CD8-positive, alpha-beta memory T cell (primary cell): ENCODE results near the gene PRLHR. TPM values are rescaled to one million over a fixed set of nuclear protein-coding genes. Genes with fewer than 3 reads are reported as not detected.

Source experiments
- CTCF ChIA-PET: fragments of 350-600 bp; sonication (Branson Sonifier 250); formaldehyde crosslinking; loops from one replicate; lab custom pipeline; 2021; ENCODE audit warnings: antibody characterized with exemption; lab: Charles Lee
- POLR2A ChIA-PET: fragments of 350-600 bp; sonication (Branson Sonifier 250); formaldehyde crosslinking; loops from one replicate; lab custom pipeline; 2021; ENCODE audit warnings: antibody characterized with exemption; lab: Charles Lee
- DNase-seq, 5 donors: peaks; one replicate each; pipeline versions ENCODE4 v3.0.0 to v3.0.0-alpha.2; 2020 to 2022; ENCODE audit warnings: mixed read lengths in 1 of 5
- H3K27ac ChIP-seq: one replicate; pipeline ENCODE4 v1.7.0; 2013; ENCODE audit warnings: low read depth, mild to moderate bottlenecking, low read length, moderate library complexity
- H3K27me3 ChIP-seq: 2 replicates; pipeline ENCODE4 v1.7.0; 2013; ENCODE audit warnings: low read length, mild to moderate bottlenecking; ENCODE audit not compliant: insufficient read depth, poor library complexity, severe bottlenecking
- H3K36me3 ChIP-seq: 2 replicates; pipeline ENCODE4 v1.7.0; 2013; ENCODE audit warnings: mild to moderate bottlenecking, low read length, moderate library complexity; ENCODE audit not compliant: insufficient read depth
- H3K4me1 ChIP-seq: 2 replicates; pipeline ENCODE4 v1.7.0; 2013; ENCODE audit warnings: mild to moderate bottlenecking, low read length, moderate library complexity; ENCODE audit not compliant: insufficient read depth
- H3K4me3 ChIP-seq: 2 replicates; pipeline ENCODE4 v1.7.0; 2013; ENCODE audit warnings: mild to moderate bottlenecking, low read length
- H3K9me3 ChIP-seq: 2 replicates; pipeline ENCODE4 v1.7.0; 2013; ENCODE audit warnings: mild to moderate bottlenecking, low read length
- H3K27ac Mint-ChIP-seq, 8 donors: one replicate each; pipeline ENCODE4 v1.8.0; 2020 to 2021; ENCODE audit warnings: mixed read lengths in 8 of 8, mild to moderate bottlenecking in 6 of 8, inconsistent platforms in 3 of 8, moderate library complexity in 3 of 8
- H3K27me3 Mint-ChIP-seq, 2 donors: one replicate each; pipeline ENCODE4 v1.8.0; 2020 to 2021; ENCODE audit warnings: mixed read lengths in 2 of 2, mild to moderate bottlenecking in 1 of 2, moderate library complexity in 1 of 2
- H3K36me3 Mint-ChIP-seq, 3 donors: one replicate each; pipeline ENCODE4 v1.8.0; 2020 to 2021; ENCODE audit warnings: mixed read lengths in 3 of 3, inconsistent platforms in 1 of 3, mild to moderate bottlenecking in 1 of 3
- H3K4me1 Mint-ChIP-seq, 3 donors: one replicate each; pipeline ENCODE4 v1.8.0; 2020 to 2021; ENCODE audit warnings: mixed read lengths in 3 of 3, inconsistent platforms in 1 of 3, mild to moderate bottlenecking in 1 of 3
- H3K4me3 Mint-ChIP-seq, 7 donors: one replicate each; pipeline ENCODE4 v1.8.0; 2020 to 2021; ENCODE audit warnings: mixed read lengths in 7 of 7, mild to moderate bottlenecking in 6 of 7, moderate library complexity in 4 of 7, inconsistent platforms in 2 of 7
- H3K9me3 Mint-ChIP-seq, 5 donors: one replicate each; pipeline ENCODE4 v1.8.0; 2020 to 2022; ENCODE audit warnings: mixed read lengths in 5 of 5, mild to moderate bottlenecking in 3 of 5, moderate library complexity in 2 of 5, inconsistent platforms in 1 of 5
- polyA plus RNA-seq: library from polyadenylated mRNA; unstranded; fragments of 300-500 nt; fragmentation: Illumina TruSeq; gene quantifications from one replicate; pipeline ENCODE4 v1.2.3, GENCODE V29; 2021
- total RNA-seq, 2 experiments: library from RNA; stranded (reverse); gene quantifications; one replicate each; pipeline ENCODE4 v1.2.3, GENCODE V29; 2021

The PRLHR gene
- total and polyA plus RNA-seq, 3 experiments from 2014 or later, result not detected

DNA sequence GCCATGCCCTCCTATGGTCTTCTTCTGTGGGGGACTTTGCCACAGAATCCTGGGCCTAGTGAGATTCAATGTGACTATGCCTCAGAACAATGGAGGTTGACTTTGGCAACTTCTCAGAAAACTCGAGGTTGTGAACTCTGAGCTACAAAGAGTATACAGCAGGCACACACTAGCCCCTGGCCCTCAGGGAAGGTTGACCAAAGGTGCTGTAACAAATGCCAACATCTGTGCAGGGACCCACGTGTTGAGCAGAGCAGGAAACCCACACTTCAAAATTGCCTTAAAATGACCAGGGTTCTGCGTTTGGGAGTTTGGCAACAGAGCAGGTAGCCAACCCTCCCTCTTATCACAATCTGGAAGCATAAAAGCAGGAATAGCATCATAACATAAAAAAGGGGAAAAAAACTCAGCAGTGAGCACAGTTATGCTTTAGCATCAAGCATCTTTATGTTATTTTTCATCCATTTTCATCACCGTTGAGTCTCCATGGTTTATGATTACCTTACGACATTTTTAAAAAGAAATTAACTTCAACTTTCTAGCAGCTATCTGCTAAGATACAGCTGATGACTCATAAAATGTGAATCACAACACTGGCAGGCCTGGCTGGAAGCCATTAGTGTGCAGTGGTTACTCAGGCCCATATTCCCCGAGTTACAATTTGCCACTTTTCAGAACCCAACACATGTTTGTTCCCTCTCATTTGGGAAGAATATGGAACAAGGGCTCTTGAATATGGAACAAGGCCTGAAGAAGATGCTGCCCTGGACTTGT is 11.1 kb downstream of the PRLHR start:
- H3K4me3 Mint-ChIP-seq, result no peak overlapping the region

DNA sequence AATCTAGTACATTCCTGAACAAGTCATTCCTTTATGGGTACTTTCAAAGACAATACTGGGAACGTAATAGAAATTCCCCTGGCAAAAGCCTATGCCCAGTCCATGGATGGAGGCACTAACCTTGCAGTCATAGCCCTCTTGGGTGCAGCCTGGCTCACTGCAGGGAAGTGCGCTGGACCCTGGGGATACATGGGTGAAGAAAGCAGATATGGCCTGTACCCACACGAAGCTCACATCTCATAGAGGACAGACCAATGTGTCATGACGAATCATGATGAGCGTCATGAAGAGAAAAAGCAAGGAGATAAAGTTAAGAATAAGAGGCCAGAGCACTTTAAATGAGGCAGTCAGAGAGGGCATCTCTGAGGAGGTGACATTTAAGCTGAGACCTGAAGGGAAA is 11.8 kb downstream of the PRLHR start:
- Mint-ChIP-seq H3K9me3 (no peaks in the 10 kb centered on the region), H3K27ac (no peak overlapping the region), H3K36me3 (no peaks in the 10 kb centered on the region), H3K4me1 (no peaks in the 10 kb centered on the region), H3K27me3 (peaks cover 8 to 21% of the 10 kb centered on the region in 2 donors), H3K4me3 (no peak overlapping the region)
- Histone ChIP-seq H3K9me3 (no peaks in the 10 kb centered on the region), H3K27me3 (no peaks in the 10 kb centered on the region), H3K4me1 (no peaks in the 10 kb centered on the region), H3K36me3 (no peaks in the 10 kb centered on the region), H3K27ac (no peak overlapping the region), H3K4me3 (no peak overlapping the region)
- ChIA-PET POLR2A (no interaction called here), CTCF (no interaction called here)
- no peak for DNase-seq

More for the DNA sequence above, 11.1 kb downstream of the PRLHR start:
- POLR2A ChIA-PET, result no interaction called here
- Mint-ChIP-seq H3K27ac (peak overlapping the region in 1 of 8 donors; percentile 8), H3K27me3 (peaks cover 9 to 25% of the 10 kb centered on the region in 2 donors), H3K4me1 (no peaks in the 10 kb centered on the region), H3K9me3 (no peaks in the 10 kb centered on the region), H3K36me3 (no peaks in the 10 kb centered on the region)
- no peak for DNase-seq
- CTCF ChIA-PET, result no interaction called here
- Histone ChIP-seq H3K27me3 (no peaks in the 10 kb centered on the region), H3K36me3 (no peaks in the 10 kb centered on the region), H3K9me3 (no peaks in the 10 kb centered on the region), H3K4me1 (no peaks in the 10 kb centered on the region), H3K27ac (no peak overlapping the region), H3K4me3 (no peak overlapping the region)

- ChIA-PET CTCF (no interaction called here), POLR2A (no interaction called here)
- no peaks in the 10 kb centered on the region for H3K9me3 ChIP-seq
- H3K27me3 ChIP-seq, result no peaks in the 10 kb centered on the region
- H3K4me3 Mint-ChIP-seq, result no peak overlapping the region
- peaks cover 4 to 20% of the 10 kb centered on the region in 2 donors for H3K27me3 Mint-ChIP-seq
- no peak for DNase-seq
- no peaks in the 10 kb centered on the region for H3K36me3 ChIP-seq
- H3K27ac Mint-ChIP-seq, result no peak overlapping the region
- H3K4me1 ChIP-seq, result no peaks in the 10 kb centered on the region
- no peaks in the 10 kb centered on the region for H3K9me3 Mint-ChIP-seq
- no peak overlapping the region for H3K4me3 ChIP-seq
- no peak overlapping the region for H3K27ac ChIP-seq
- no peaks in the 10 kb centered on the region for H3K4me1 Mint-ChIP-seq
- no peaks in the 10 kb centered on the region for H3K36me3 Mint-ChIP-seq
These were observed 12.9 kb downstream of the PRLHR start for GRCh38 chr10:118582511-118582910.

- no peaks in the 10 kb centered on the region for H3K4me1 Mint-ChIP-seq
These were observed 14.1 kb downstream of the PRLHR start for GRCh38 chr10:118581340-118581739.

GRCh38 chr10:118580702-118581101 is 14.7 kb downstream of the PRLHR start:
- Histone ChIP-seq H3K9me3 (no peaks in the 10 kb centered on the region), H3K36me3 (no peaks in the 10 kb centered on the region), H3K27ac (no peak overlapping the region), H3K27me3 (no peaks in the 10 kb centered on the region), H3K4me3 (no peak overlapping the region), H3K4me1 (no peaks in the 10 kb centered on the region)
- peaks cover 0 to 20% of the 10 kb centered on the region in 2 donors for H3K27me3 Mint-ChIP-seq
- no peak overlapping the region for H3K4me3 Mint-ChIP-seq
- H3K9me3 Mint-ChIP-seq, result no peaks in the 10 kb centered on the region
- H3K4me1 Mint-ChIP-seq, result no peaks in the 10 kb centered on the region
- DNase-seq, result no peak
- POLR2A ChIA-PET, result no interaction called here
- H3K27ac Mint-ChIP-seq, result no peak overlapping the region
- no peaks in the 10 kb centered on the region for H3K36me3 Mint-ChIP-seq
- CTCF ChIA-PET, result no interaction called here

More at GRCh38 chr10:118581340-118581739, 14.1 kb downstream of the PRLHR start:
- Histone ChIP-seq H3K27ac (no peak overlapping the region), H3K36me3 (no peaks in the 10 kb centered on the region), H3K4me1 (no peaks in the 10 kb centered on the region), H3K9me3 (no peaks in the 10 kb centered on the region), H3K4me3 (no peak overlapping the region), H3K27me3 (no peaks in the 10 kb centered on the region)
- Mint-ChIP-seq H3K27me3 (peaks cover 0 to 20% of the 10 kb centered on the region in 2 donors), H3K27ac (no peak overlapping the region), H3K4me3 (no peak overlapping the region), H3K36me3 (no peaks in the 10 kb centered on the region), H3K9me3 (no peaks in the 10 kb centered on the region)
- POLR2A ChIA-PET, result no interaction called here
- CTCF ChIA-PET, result no interaction called here
- DNase-seq, result no peak

- no peak overlapping the region for H3K4me3 Mint-ChIP-seq
- DNase-seq, result no peak
- H3K27me3 Mint-ChIP-seq, result peaks cover 0 to 10% of the 10 kb centered on the region in 2 donors
- ChIA-PET CTCF (no interaction called here), POLR2A (no interaction called here)
- H3K4me3 ChIP-seq, result no peak overlapping the region
- no peaks in the 10 kb centered on the region for H3K27me3 ChIP-seq
- no peak overlapping the region for H3K27ac Mint-ChIP-seq
- H3K9me3 ChIP-seq, result no peaks in the 10 kb centered on the region
- peaks cover 7% of the 10 kb centered on the region for H3K4me1 ChIP-seq
- no peaks in the 10 kb centered on the region for H3K9me3 Mint-ChIP-seq
- H3K36me3 ChIP-seq, result no peaks in the 10 kb centered on the region
- H3K4me1 Mint-ChIP-seq, result peaks cover 0 to 3% (median under 1%) of the 10 kb centered on the region in 3 donors
- no peaks in the 10 kb centered on the region for H3K36me3 Mint-ChIP-seq
- no peak overlapping the region for H3K27ac ChIP-seq
These were observed 21.9 kb downstream of the PRLHR start for GRCh38 chr10:118573512-118573911.

GRCh38 chr10:118572256-118573041 is 23.0 kb downstream of the PRLHR start:
- POLR2A ChIA-PET, result no interaction called here
- H3K4me1 ChIP-seq, result peaks cover 11% of the 10 kb centered on the region
- DNase-seq, result no peak
- H3K27me3 Mint-ChIP-seq, result peaks cover 0 to 5% of the 10 kb centered on the region in 2 donors
- H3K4me1 Mint-ChIP-seq, result peaks cover 2 to 7% (median 4%) of the 10 kb centered on the region in 3 donors
- no peak overlapping the region for H3K4me3 ChIP-seq
- H3K27ac ChIP-seq, result no peak overlapping the region
- no peak overlapping the region for H3K27ac Mint-ChIP-seq
- no peaks in the 10 kb centered on the region for H3K27me3 ChIP-seq
- no peaks in the 10 kb centered on the region for H3K9me3 ChIP-seq
- no peak overlapping the region for H3K4me3 Mint-ChIP-seq
- H3K9me3 Mint-ChIP-seq, result no peaks in the 10 kb centered on the region
- H3K36me3 Mint-ChIP-seq, result no peaks in the 10 kb centered on the region
- no peaks in the 10 kb centered on the region for H3K36me3 ChIP-seq
- CTCF ChIA-PET, result no interaction called here

DNA sequence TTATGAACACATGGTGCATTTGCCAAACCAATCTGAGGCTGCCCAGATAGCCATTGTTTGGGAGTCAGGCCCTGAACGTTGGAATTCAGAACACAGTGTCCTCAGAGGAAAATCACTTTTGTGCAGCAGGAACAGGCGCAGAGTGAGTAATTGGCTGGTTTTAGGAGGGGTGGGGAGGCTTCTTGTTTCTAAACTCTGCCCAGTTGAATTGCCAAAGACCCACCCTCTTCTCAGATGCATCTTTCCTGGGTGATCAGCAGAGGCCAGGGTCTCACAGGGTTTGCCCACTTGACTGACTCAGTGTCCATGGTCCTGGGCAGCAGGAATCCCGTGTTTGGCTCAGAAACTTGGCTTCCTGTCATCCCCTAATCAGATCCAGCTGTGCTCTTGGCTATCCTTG is 24.3 kb downstream of the PRLHR start:
- Histone ChIP-seq H3K27ac (no peak overlapping the region), H3K4me3 (no peak overlapping the region), H3K36me3 (no peaks in the 10 kb centered on the region), H3K4me1 (peaks cover 11% of the 10 kb centered on the region), H3K27me3 (no peaks in the 10 kb centered on the region), H3K9me3 (no peaks in the 10 kb centered on the region)
- Mint-ChIP-seq H3K4me1 (peaks cover 2 to 7% (median 4%) of the 10 kb centered on the region in 3 donors), H3K9me3 (no peaks in the 10 kb centered on the region), H3K4me3 (no peak overlapping the region), H3K36me3 (no peaks in the 10 kb centered on the region), H3K27me3 (peaks cover 4 to 11% of the 10 kb centered on the region in 2 donors), H3K27ac (no peak overlapping the region)
- DNase-seq, result no peak
- ChIA-PET POLR2A (no interaction called here), CTCF (interaction anchor here (1.5 kb wide), 1 partner anchor 149 kb away, joined by 4 read pairs; no protein-coding TSS in a partner anchor)
